ENCODE data around the gene CCDC40. TPM values are rescaled to one million over a fixed set of nuclear protein-coding genes. Genes with fewer than 3 reads are reported as not detected.

Gene CCDC40
- total RNA-seq, 1 experiment from 2014 or later: 16.3 TPM

DNA sequence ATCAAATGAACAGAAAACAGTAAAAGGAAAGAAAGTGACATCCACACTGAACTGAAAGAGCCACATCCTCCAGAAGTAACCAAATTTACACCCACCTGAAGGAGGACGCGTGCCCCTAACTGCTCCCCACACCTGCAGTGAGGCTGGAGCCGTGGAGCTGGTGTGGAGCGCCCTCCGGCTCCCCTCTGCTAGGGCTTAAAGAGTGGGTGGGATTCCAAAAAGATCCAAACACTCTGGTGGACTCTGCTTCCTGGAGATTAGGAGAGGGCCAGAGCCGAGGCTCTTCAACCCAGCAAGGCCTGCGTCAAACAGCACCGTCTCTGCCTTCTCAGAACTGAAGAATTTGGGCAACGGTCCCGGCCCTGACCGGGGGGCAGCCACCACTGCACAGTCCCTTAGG is 15.2 kb downstream of the CCDC40 start:
- Mint-ChIP-seq H3K4me1 (peaks cover 16% of the 10 kb centered on the region), H3K27ac (no peak overlapping the region), H3K27me3 (ENCODE audit: low read depth) (no peaks in the 10 kb centered on the region), H3K4me3 (no peak overlapping the region), H3K9me3 (no peaks in the 10 kb centered on the region), H3K36me3 (peaks cover 7% of the 10 kb centered on the region)
- POLR2A ChIA-PET: no interaction called here
- DNase-seq (ENCODE audit: low spot score) (no peak), ATAC-seq (no peak)
- no peak for TF ChIP-seq ZNF512 (CRISPR knock-in tag; IDR thresholded peaks at IDR 0.05; ENCODE audit: borderline replicate concordance)
- CTCF ChIA-PET: no interaction called here

DNA sequence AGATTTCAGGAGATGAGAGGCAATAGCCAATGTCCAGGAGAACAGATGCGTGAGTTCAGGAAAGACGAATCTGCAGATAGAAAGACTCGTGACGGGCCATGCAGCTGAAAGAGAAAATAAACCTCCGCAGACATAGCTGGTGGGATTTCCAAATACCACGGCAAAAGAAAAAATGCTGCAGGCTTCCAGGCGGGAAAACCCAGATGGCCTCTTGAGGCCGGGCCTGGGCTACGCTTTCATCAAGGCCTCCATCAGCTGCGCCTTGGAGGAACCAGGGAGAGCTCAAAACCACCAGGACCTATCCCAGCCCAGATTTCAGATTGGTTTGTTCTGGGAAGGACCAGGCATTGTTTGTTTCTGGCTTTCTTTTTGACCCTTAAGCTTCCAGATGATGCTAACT is 16.7 kb downstream of the CCDC40 start:
- POLR2A ChIA-PET: no interaction called here

More for the DNA sequence above, 16.7 kb downstream of the CCDC40 start:
- H3K9me3 Mint-ChIP-seq: no peaks in the 10 kb centered on the region
- H3K36me3 Mint-ChIP-seq: peaks cover 7% of the 10 kb centered on the region
- TF ChIP-seq PRRX2 (CRISPR knock-in tag; IDR thresholded peaks at IDR 0.05) (no peak), ZSCAN18 (CRISPR knock-in tag; IDR thresholded peaks at IDR 0.05) (no peak), MYBL2 (CRISPR knock-in tag; IDR thresholded peaks at IDR 0.05) (no peak), ZNF263 (CRISPR knock-in tag; IDR thresholded peaks at IDR 0.05; ENCODE audit: low read depth) (no peak), ZNF532 (CRISPR knock-in tag; IDR thresholded peaks at IDR 0.05; ENCODE audit: borderline replicate concordance) (no peak), ESRRA (CRISPR knock-in tag; IDR thresholded peaks at IDR 0.05; ENCODE audit: borderline replicate concordance) (no peak), NR1H2 (CRISPR knock-in tag; IDR thresholded peaks at IDR 0.05) (no peak), JAZF1 (CRISPR knock-in tag; IDR thresholded peaks at IDR 0.05) (no peak), TEAD4 (CRISPR knock-in tag; IDR thresholded peaks at IDR 0.05) (no peak)
- TF ChIP-seq, protein P1, sequence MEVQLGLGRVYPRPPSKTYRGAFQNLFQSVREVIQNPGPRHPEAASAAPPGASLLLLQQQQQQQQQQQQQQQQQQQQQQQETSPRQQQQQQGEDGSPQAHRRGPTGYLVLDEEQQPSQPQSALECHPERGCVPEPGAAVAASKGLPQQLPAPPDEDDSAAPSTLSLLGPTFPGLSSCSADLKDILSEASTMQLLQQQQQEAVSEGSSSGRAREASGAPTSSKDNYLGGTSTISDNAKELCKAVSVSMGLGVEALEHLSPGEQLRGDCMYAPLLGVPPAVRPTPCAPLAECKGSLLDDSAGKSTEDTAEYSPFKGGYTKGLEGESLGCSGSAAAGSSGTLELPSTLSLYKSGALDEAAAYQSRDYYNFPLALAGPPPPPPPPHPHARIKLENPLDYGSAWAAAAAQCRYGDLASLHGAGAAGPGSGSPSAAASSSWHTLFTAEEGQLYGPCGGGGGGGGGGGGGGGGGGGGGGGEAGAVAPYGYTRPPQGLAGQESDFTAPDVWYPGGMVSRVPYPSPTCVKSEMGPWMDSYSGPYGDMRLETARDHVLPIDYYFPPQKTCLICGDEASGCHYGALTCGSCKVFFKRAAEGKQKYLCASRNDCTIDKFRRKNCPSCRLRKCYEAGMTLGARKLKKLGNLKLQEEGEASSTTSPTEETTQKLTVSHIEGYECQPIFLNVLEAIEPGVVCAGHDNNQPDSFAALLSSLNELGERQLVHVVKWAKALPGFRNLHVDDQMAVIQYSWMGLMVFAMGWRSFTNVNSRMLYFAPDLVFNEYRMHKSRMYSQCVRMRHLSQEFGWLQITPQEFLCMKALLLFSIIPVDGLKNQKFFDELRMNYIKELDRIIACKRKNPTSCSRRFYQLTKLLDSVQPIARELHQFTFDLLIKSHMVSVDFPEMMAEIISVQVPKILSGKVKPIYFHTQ (CRISPR knock-in tag; IDR thresholded peaks at IDR 0.05): no peak
- H3K4me3 Mint-ChIP-seq: no peak overlapping the region
- ATAC-seq: no peak
- DNase-seq (ENCODE audit: low spot score): no peak
- H3K27me3 Mint-ChIP-seq (ENCODE audit: low read depth): no peaks in the 10 kb centered on the region
- peaks cover 16% of the 10 kb centered on the region for H3K4me1 Mint-ChIP-seq
- 0 out of 2 replicates have a peak overlapping the region, but pooled peaks have one; percentile 10 for H3K27ac Mint-ChIP-seq
- CTCF ChIA-PET: interaction anchor here (1.0 to 2.3 kb wide), 5 partner anchors 45 to 312 kb away, joined by 3 to 6 read pairs (median 6); no protein-coding TSS in a partner anchor

Data from WTC11 (cell line).